Measurements from ENCODE around the gene PSMB2.

PSMB2 gene

DNA sequence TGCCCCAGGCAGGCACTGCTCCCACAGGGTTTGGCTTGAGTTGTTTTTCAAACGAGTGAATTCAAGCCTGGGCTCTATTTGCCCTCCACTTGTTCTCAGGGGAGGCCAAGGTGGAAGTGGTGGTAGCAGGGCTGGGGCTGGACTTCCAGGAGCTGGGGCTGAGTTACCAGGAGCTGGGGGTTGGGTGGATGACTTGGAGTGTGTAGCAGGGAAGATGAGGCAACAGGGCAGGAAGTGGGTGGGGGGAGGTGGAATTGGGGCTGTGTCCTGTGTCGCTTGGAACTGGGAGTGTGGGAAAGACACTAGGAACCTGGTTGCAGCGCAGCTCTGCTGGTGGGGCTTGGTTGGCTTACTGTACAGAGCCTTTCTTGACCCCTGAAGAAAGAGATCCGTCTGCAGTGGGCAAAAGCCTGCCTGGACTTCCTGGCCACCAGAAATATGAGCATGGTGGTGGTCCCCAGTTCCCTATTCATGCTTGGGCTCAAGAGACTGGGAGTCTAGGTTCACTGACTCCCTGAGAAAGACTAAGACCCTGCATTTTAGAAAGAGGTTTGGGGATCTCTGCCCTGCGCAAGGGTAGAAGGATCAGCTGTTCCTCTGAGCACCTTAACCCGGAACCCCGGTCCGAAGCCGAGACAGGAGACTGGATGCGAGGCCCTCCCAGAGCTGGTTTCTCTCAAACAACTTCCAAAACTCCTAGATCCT is 65.1 kb downstream of the PSMB2 start:
- H3K4me3 ChIP-seq (ENCODE audit: low read depth, low read length) = no peak overlapping the region
- TF ChIP-seq, protein P1, sequence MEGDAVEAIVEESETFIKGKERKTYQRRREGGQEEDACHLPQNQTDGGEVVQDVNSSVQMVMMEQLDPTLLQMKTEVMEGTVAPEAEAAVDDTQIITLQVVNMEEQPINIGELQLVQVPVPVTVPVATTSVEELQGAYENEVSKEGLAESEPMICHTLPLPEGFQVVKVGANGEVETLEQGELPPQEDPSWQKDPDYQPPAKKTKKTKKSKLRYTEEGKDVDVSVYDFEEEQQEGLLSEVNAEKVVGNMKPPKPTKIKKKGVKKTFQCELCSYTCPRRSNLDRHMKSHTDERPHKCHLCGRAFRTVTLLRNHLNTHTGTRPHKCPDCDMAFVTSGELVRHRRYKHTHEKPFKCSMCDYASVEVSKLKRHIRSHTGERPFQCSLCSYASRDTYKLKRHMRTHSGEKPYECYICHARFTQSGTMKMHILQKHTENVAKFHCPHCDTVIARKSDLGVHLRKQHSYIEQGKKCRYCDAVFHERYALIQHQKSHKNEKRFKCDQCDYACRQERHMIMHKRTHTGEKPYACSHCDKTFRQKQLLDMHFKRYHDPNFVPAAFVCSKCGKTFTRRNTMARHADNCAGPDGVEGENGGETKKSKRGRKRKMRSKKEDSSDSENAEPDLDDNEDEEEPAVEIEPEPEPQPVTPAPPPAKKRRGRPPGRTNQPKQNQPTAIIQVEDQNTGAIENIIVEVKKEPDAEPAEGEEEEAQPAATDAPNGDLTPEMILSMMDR (IDR thresholded peaks at IDR 0.05; ENCODE audit: low read depth, low read length) = no peak

DNA sequence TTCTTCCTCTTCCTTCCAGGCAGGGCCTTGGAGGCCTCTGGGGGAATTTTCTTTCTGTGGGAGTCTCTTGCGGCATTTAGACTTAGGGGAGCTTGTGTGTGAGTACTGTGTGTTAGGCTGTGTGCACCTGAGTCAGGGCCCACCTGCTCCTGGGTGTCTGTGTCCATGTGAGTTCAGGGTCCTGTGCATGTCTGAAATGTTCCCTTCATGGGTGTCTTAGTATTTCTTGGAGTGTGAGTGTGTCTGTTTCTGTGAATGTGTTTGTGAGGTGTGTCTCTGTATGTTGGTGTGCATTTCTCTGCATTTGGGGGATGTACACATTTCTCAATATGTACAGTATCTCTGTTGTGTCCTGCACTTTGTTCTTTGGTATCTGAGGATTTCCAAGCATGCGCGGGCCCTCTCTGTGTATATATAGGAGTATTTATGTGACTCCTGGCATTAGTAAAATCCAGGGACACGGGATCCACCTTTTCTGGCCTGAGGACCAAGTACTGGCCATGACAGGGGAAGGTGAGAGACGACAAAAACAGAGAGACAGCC is 65.8 kb downstream of the PSMB2 start:
- H3K4me3 ChIP-seq (ENCODE audit: low read depth, low read length) = no peak overlapping the region
- TF ChIP-seq, protein P1 (IDR thresholded peaks at IDR 0.05; ENCODE audit: low read depth, low read length) = no peak

- H3K4me3 ChIP-seq (ENCODE audit: low read depth, low read length) = no peak overlapping the region
- TF ChIP-seq, protein P1 (IDR thresholded peaks at IDR 0.05; ENCODE audit: low read depth, low read length) = no peak
Observed at GRCh38 chr1:35574655-35575415, 66.5 kb downstream of the PSMB2 start.

GRCh38 chr1:35574125-35574654 is 67.1 kb downstream of the PSMB2 start:
- no peak overlapping the region for H3K4me3 ChIP-seq (ENCODE audit: low read depth, low read length)
- TF ChIP-seq, protein P1 (IDR thresholded peaks at IDR 0.05; ENCODE audit: low read depth, low read length) = no peak

DNA sequence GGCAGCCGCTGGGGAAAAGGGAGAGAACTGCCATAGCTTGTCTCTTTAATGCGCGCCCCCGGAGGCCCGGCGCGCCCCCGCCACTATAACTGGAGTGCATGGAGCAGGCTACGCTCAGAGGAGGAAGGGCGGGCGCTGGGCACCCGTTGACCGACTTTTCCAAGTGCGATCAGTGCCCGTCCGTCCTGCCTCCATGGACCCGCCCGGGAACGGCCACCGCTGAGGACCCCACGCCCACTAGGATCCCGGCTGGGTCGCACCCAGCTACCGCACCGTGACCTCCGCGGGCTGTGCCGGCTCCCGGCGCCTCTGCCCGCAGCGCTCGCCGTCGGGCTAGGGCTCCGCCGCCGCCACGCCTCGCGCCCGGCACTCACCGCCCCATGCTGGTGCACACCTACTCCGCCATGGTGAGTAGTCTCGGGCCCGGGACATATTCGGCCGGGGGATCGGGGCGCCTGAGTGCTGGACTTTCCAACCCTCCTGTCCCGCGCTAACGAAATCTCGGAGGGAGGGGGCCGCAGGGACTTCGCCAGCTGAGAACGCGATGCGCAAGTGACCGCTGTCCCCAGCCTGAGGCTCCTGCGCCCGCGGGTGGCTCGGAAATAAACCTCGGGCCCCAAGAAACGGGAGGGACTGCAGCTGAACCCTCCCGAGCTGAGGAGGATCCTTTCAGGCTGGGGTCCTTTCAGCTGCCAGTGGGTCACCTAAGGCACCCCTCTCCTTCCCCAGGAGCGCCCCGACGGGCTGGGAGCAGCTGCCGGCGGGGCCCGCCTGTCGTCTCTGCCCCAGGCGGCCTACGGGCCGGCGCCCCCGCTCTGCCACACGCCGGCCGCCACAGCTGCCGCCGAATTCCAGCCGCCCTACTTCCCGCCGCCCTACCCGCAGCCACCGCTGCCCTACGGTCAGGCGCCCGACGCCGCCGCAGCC is 67.9 kb downstream of the PSMB2 start, which contains the start of gene TFAP2E:
Gene TFAP2E (plus strand): TSS at position 117 of the 927 bp plus-strand sequence. CDS start 264 bp downstream, at position 381.
- H3K4me3 ChIP-seq (ENCODE audit: low read depth, low read length) = peak within 1 kb of the TSS; percentile 59
- TF ChIP-seq, protein P1 (IDR thresholded peaks at IDR 0.05; ENCODE audit: low read depth, low read length) = no peak

DNA sequence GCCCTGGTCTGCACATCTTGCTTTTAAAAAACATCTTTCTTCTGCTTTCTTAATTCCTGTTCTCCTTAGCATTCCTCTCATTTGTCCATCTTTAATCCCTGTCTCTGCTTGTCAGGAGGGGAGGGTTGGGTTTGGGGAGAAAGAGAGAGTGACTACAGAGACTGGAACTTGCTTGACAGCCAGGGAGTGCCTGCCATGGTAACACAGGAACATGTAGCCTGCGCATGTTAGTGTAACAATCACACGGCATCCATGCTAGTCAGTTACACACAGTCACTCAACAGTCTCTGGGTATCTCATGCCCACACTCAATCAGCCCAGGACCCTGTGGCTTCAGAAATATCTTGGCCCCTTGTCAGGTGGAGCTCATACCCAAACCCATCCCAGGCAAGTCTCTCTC is 69.0 kb downstream of the PSMB2 start:
- TF ChIP-seq, protein P1 (IDR thresholded peaks at IDR 0.05; ENCODE audit: low read depth, low read length) = no peak

More for the DNA sequence above, 69.0 kb downstream of the PSMB2 start:
- H3K4me3 ChIP-seq (ENCODE audit: low read depth, low read length) = no peak overlapping the region

All from WI38 (cell line).